Breast epithelium (tissue), 4 donors: ENCODE results near the gene RIMBP2. TPM values are rescaled to one million over a fixed set of nuclear protein-coding genes. Genes with fewer than 3 reads are reported as not detected.

Experiments
- DNase-seq, 2 donors: peaks; one replicate each; pipeline ENCODE4 v3.0.0-alpha.2; 2019; ENCODE audit warnings: low spot score in 2 of 2
- H3K27ac ChIP-seq, 2 donors: fragments of 200-600 bp; sonication (generic) in 1 of 2; one replicate each; pipeline ENCODE4 v1.5.1; 2016 to 2019; ENCODE audit warnings: mild to moderate bottlenecking in 1 of 2
- H3K27me3 ChIP-seq, 2 donors: fragments of 200-600 bp; sonication (generic) in 1 of 2; one replicate each; pipeline versions ENCODE4 v1.5.1 to v1.6.0; 2017 to 2019; ENCODE audit warnings: control low read depth in 1 of 2, mild to moderate bottlenecking in 1 of 2
- H3K36me3 ChIP-seq: fragments of 200-600 bp; one replicate; pipeline ENCODE4 v1.5.1; 2019
- H3K4me1 ChIP-seq, 2 donors: fragments of 200-600 bp; sonication (generic); one replicate each; pipeline ENCODE4 v1.5.1; 2016 to 2019; ENCODE audit warnings: control low read depth in 1 of 2
- H3K4me3 ChIP-seq, 3 donors: fragments of 200-600 bp; sonication (generic); 1 replicate in 2 of 3; 2 replicates in 1 of 3; pipeline ENCODE4 v1.5.1; 2016 to 2019; ENCODE audit warnings: mild to moderate bottlenecking in 3 of 3, moderate library complexity in 2 of 3
- H3K9me3 ChIP-seq, 2 donors: fragments of 200-600 bp; sonication (generic) in 1 of 2; one replicate each; pipeline ENCODE4 v1.5.1; 2016 to 2019; ENCODE audit warnings: control low read depth in 1 of 2
- CTCF ChIP-seq, 3 donors: fragments of 450-650 bp; IDR thresholded peaks; one replicate each; pipeline ENCODE4 v1.5.1; 2016 to 2017; ENCODE audit warnings: antibody characterized with exemption in 3 of 3, mild to moderate bottlenecking in 3 of 3, moderate library complexity in 3 of 3
- POLR2A ChIP-seq: fragments of 450-650 bp; IDR thresholded peaks from one replicate; pipeline ENCODE4 v1.6.1; 2016; ENCODE audit warnings: antibody characterized with exemption, mild to moderate bottlenecking, moderate library complexity
- POLR2AphosphoS5 ChIP-seq, 3 donors: sonication (generic); formaldehyde crosslinking; IDR thresholded peaks; one replicate each; pipeline ENCODE4 v1.6.1; 2017; ENCODE audit warnings: antibody characterized with exemption in 3 of 3
- intact Hi-C: fragments of 100-400 bp; cut with DNase I; formaldehyde crosslinking; loops from one replicate; pipeline ENCODE4 v1.15.1; 2023; ENCODE audit warnings: low total_unique reads
- total RNA-seq, 3 donors: library from RNA; depleted of rRNA; stranded (reverse); fragments of >200 nt; gene quantifications; one replicate each; pipeline ENCODE4 v1.1.0, GENCODE V29; 2016

Gene RIMBP2
- total RNA-seq, 3 donors from 2014 or later = under 0.01 to 0.59 (median under 0.01) TPM

- Histone ChIP-seq H3K9me3 (peaks cover 0 to 10% of the 10 kb centered on the region in 2 donors), H3K27ac (no peak overlapping the region), H3K27me3 (no peaks in the 10 kb centered on the region), H3K36me3 (no peaks in the 10 kb centered on the region), H3K4me1 (no peaks in the 10 kb centered on the region), H3K4me3 (no peak overlapping the region)
- TF ChIP-seq POLR2A (no peak), CTCF (IDR thresholded peaks at IDR 0.05) (no peak), POLR2AphosphoS5 (IDR thresholded peaks at IDR 0.05) (no peak)
- DNase-seq = no peak
- intact Hi-C loops = no loop called here
Observed at GRCh38 chr12:130663514-130663913, 52.6 kb downstream of the RIMBP2 start.

DNA sequence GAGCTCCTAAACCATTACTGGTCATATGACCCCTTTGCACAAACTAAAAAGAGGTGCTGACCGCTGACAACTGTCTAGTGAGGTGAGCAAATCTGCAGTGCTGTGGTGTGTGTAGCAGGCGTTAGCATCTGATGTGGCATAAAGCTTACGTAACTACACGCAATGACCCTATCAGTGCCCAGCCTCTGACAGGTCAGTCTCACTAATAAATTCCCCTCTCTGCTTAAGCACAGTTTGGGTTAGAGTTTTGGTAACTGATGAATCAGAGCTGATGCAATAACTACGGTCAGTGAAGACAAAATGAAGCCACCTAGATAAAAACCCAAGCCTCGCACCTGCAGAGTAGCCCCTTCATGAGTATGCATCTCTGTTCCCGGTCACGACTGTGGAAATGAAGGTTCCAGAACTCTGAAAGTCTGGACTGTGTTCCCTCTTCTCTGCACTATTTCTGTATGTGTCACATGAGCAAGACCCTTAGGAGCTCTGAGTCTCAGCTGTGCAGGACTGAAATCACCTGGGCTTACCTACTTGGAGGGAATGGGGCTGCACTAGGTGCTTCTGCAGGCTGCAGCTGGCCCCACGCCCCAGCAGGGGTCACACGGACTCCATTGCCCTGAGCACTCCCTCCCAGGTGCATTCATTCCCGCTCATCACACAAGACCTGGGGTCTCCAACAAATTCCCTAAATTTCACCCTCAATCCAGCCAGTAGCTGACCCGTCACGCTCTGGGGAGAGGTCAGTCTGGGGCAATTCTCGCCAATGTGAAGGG lies 54.4 kb downstream of the RIMBP2 start:
- DNase-seq = no peak
- intact Hi-C loops = no loop called here
- H3K27me3 ChIP-seq = no peaks in the 10 kb centered on the region
- no peak overlapping the region for H3K27ac ChIP-seq
- peaks cover 0 to 4% of the 10 kb centered on the region in 2 donors for H3K9me3 ChIP-seq
- no peaks in the 10 kb centered on the region for H3K36me3 ChIP-seq
- TF ChIP-seq POLR2AphosphoS5 (IDR thresholded peaks at IDR 0.05) (no peak), CTCF (IDR thresholded peaks at IDR 0.05) (no peak), POLR2A (no peak)
- H3K4me3 ChIP-seq = no peak overlapping the region
- no peaks in the 10 kb centered on the region for H3K4me1 ChIP-seq

- TF ChIP-seq POLR2AphosphoS5 (IDR thresholded peaks at IDR 0.05) (no peak), POLR2A (no peak), CTCF (IDR thresholded peaks at IDR 0.05) (no peak)
- intact Hi-C loops = no loop called here
Observed at GRCh38 chr12:130661059-130661458, 55.0 kb downstream of the RIMBP2 start.

GRCh38 chr12:130658145-130658911 lies 57.8 kb downstream of the RIMBP2 start:
- H3K27ac ChIP-seq = no peak overlapping the region

More at GRCh38 chr12:130661059-130661458, 55.0 kb downstream of the RIMBP2 start:
- DNase-seq = no peak
- H3K27ac ChIP-seq = no peak overlapping the region
- no peaks in the 10 kb centered on the region for H3K36me3 ChIP-seq
- no peak overlapping the region for H3K4me3 ChIP-seq
- no peaks in the 10 kb centered on the region for H3K27me3 ChIP-seq
- no peaks in the 10 kb centered on the region for H3K4me1 ChIP-seq
- H3K9me3 ChIP-seq = peaks cover 0 to 4% of the 10 kb centered on the region in 2 donors

More at GRCh38 chr12:130658145-130658911, 57.8 kb downstream of the RIMBP2 start:
- no peaks in the 10 kb centered on the region for H3K4me1 ChIP-seq
- DNase-seq = no peak
- H3K27me3 ChIP-seq = no peaks in the 10 kb centered on the region
- H3K4me3 ChIP-seq = no peak overlapping the region
- H3K9me3 ChIP-seq = peaks cover 6 to 15% of the 10 kb centered on the region in 2 donors
- no peaks in the 10 kb centered on the region for H3K36me3 ChIP-seq
- intact Hi-C loops = loop anchor here (5.0 kb wide), 1 partner anchor 1994 kb away; no protein-coding TSS in a partner anchor
- no peak for TF ChIP-seq CTCF (IDR thresholded peaks at IDR 0.05)
- no peak for TF ChIP-seq POLR2AphosphoS5 (IDR thresholded peaks at IDR 0.05)
- no peak for TF ChIP-seq POLR2A
